ACC112 (cell line): ENCODE measurements around the gene DNAAF5.

Experiments used
- H2AFZ ChIP-seq: fragments of 200-600 bp; sonication (generic); one replicate; pipeline ENCODE4 v1.6.0; 2017; ENCODE audit warnings: antibody characterized with exemption, low read length; ENCODE audit not compliant: unreplicated experiment
- H3K27ac ChIP-seq: fragments of 200-600 bp; sonication (generic); 2 replicates; pipeline ENCODE4 v1.5.1; 2014; ENCODE audit warnings: low read depth, mild to moderate bottlenecking, antibody characterized with exemption, low read length, moderate library complexity
- H3K27me3 ChIP-seq: fragments of 200-600 bp; sonication (generic); 2 replicates; pipeline ENCODE4 v1.6.1; 2014; ENCODE audit warnings: mild to moderate bottlenecking, antibody characterized with exemption, low read length, moderate library complexity, mixed read lengths; ENCODE audit not compliant: insufficient read depth
- H3K36me3 ChIP-seq: fragments of 200-600 bp; sonication (generic); 2 replicates; pipeline ENCODE4 v1.6.1; 2016; ENCODE audit warnings: mild to moderate bottlenecking, antibody characterized with exemption, low read length, moderate library complexity, mixed read lengths; ENCODE audit not compliant: insufficient read depth
- H3K4me1 ChIP-seq: fragments of 200-600 bp; sonication (generic); one replicate; pipeline ENCODE4 v1.6.1; 2016; ENCODE audit warnings: low read length, mixed read lengths; ENCODE audit not compliant: insufficient read depth, unreplicated experiment, control insufficient read depth
- H3K4me3 ChIP-seq: fragments of 200-600 bp; sonication (generic); 2 replicates; pipeline ENCODE4 v1.5.1; 2014; ENCODE audit warnings: mild to moderate bottlenecking, low read depth, low read length
- H3K79me2 ChIP-seq: fragments of 200-600 bp; sonication (generic); one replicate; pipeline ENCODE4 v1.6.0; 2016; ENCODE audit warnings: low read length; ENCODE audit not compliant: control insufficient read depth, unreplicated experiment, insufficient read depth

DNAAF5 gene

DNA sequence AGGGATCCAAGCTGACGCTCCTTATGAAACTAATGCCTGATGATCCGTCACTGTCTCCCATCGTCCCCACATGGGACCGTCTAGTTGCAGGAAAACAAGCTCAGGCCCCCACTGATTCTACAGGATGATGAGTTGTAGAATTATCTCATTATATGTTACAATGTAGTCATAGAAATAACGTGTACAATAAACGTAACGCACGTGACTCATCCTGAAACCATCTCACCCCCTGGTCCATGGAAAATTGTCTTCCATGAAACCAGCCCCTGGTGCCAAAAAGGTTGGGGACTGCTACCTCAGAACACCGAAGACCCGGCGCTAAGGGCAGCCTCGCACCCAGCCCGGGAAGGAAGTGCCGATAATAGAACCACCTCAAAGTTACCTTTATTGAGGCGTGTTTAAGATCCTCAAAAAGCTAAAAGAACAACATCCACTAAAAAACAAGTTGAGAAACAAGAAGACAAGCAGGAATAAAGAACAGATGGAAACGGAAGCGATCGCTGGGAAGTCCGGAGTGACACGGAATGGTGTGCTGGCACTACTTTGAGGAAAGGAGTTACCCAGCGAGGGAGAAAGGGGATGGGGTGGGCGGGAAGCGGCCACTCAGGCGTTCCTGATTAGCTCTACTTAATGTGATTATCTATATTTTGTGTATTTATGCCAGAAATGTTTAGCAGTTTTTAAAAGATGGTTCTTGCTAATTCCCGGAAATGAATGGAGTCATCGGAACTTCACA lies 50.7 kb downstream of the DNAAF5 start:
- Histone ChIP-seq H3K79me2 (no peaks in the 10 kb centered on the region), H3K27ac (no peak overlapping the region), H3K27me3 (no peaks in the 10 kb centered on the region), H2AFZ (no peak overlapping the region), H3K4me1 (no peaks in the 10 kb centered on the region), H3K4me3 (no peak overlapping the region), H3K36me3 (peaks cover 7% of the 10 kb centered on the region; the same call in 1 of the 2 replicates)

DNA sequence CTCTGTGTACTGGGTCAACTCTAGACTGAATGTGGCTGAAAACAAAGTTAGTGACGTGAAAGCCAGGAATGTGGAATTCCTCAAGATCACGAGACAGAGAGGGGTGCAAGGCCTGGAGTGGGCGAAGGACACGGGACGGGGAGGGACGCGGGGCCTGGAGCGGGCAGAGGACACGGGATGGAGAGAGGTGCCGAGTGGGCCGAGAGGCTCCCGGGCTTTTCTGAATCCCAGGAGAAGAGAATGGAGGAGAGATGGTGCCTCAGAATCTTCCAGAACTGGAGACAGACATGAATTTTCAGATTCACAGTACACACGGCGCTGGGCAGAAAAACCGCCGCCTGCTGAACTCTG lies 51.2 kb downstream of the DNAAF5 start:
- H3K4me1 ChIP-seq, result no peaks in the 10 kb centered on the region
- H3K4me3 ChIP-seq, result no peak overlapping the region
- no peaks in the 10 kb centered on the region for H3K27me3 ChIP-seq
- peaks cover 10% of the 10 kb centered on the region; the same call in 1 of the 2 replicates for H3K36me3 ChIP-seq
- no peaks in the 10 kb centered on the region for H3K79me2 ChIP-seq
- no peak overlapping the region for H2AFZ ChIP-seq
- H3K27ac ChIP-seq, result no peak overlapping the region

DNA sequence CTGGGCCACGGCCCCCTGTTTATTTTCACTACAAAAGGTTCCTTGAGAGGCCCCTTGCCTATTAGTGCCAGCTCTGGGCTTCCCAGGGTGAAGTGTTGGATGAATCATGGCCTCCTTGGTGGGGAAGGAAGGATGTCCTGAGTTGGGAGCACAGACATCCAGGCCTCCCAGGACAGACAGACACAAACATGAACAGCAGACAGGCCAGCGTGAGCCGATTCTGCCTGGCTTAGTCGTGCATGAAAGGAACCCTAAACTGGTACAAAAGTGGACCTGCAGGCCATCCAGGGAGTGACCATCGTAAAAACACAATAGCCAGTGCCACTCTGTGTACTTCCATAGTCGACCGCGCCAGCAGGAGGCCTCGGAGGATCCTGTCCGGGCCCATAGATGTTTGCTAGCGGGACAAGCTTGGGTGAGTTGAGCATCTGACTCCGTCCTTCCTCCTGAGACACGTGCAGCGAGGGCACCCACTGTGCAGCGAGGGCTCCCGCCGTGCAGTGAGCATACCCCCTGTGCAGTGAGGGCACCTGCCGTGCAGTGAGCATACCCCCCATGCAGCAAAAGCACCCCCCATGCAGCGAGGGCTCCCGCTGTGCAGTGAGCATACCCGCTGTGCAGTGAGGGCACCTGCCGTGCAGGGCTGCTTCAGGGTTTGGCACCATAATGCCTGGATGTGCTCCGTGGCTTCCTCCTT lies 51.9 kb downstream of the DNAAF5 start:
- H3K27me3 ChIP-seq, result no peaks in the 10 kb centered on the region
- H3K79me2 ChIP-seq, result no peaks in the 10 kb centered on the region
- no peak overlapping the region for H3K4me3 ChIP-seq
- H3K36me3 ChIP-seq, result peaks cover 10% of the 10 kb centered on the region; the same call in 1 of the 2 replicates
- no peak overlapping the region for H3K27ac ChIP-seq
- no peaks in the 10 kb centered on the region for H3K4me1 ChIP-seq
- H2AFZ ChIP-seq, result no peak overlapping the region

GRCh38 chr7:778968-779451 lies 52.5 kb downstream of the DNAAF5 start:
- no peaks in the 10 kb centered on the region for H3K79me2 ChIP-seq
- H3K4me1 ChIP-seq, result no peaks in the 10 kb centered on the region
- H3K27me3 ChIP-seq, result no peaks in the 10 kb centered on the region
- peaks cover 10% of the 10 kb centered on the region; the same call in 1 of the 2 replicates for H3K36me3 ChIP-seq
- no peak overlapping the region for H3K27ac ChIP-seq
- no peak overlapping the region for H3K4me3 ChIP-seq
- H2AFZ ChIP-seq, result no peak overlapping the region

GRCh38 chr7:779480-779879 lies 53.0 kb downstream of the DNAAF5 start:
- Histone ChIP-seq H3K4me1 (no peaks in the 10 kb centered on the region), H2AFZ (no peak overlapping the region), H3K27ac (no peak overlapping the region), H3K27me3 (no peaks in the 10 kb centered on the region), H3K4me3 (no peak overlapping the region), H3K79me2 (no peaks in the 10 kb centered on the region), H3K36me3 (peaks cover 12% of the 10 kb centered on the region; the same call in 1 of the 2 replicates)

DNA sequence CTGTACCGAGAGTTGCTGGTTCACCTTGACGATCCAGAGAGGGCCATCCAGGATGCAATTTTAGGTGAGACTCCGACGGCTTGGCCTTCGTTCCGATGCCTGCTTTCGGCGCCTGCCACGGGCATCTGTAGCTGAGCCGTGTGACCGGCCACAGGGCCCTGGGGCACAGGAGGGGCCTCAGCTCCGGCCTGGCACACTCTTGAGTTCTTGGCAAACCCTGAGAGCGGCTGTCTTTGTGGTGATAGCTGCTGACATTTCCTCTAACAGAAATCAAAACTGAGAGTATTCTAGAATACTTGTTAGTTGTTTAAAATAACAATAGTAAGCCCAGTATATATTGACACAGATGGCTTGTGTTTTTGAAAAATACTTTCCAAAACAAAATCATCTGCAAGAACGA lies 53.6 kb downstream of the DNAAF5 start:
- H3K4me3 ChIP-seq, result no peak overlapping the region
- H3K4me1 ChIP-seq, result no peaks in the 10 kb centered on the region
- H3K27me3 ChIP-seq, result no peaks in the 10 kb centered on the region
- no peak overlapping the region for H3K27ac ChIP-seq
- H3K36me3 ChIP-seq, result peaks cover 15% of the 10 kb centered on the region; the same call in 1 of the 2 replicates
- H3K79me2 ChIP-seq, result no peaks in the 10 kb centered on the region
- no peak overlapping the region for H2AFZ ChIP-seq

DNA sequence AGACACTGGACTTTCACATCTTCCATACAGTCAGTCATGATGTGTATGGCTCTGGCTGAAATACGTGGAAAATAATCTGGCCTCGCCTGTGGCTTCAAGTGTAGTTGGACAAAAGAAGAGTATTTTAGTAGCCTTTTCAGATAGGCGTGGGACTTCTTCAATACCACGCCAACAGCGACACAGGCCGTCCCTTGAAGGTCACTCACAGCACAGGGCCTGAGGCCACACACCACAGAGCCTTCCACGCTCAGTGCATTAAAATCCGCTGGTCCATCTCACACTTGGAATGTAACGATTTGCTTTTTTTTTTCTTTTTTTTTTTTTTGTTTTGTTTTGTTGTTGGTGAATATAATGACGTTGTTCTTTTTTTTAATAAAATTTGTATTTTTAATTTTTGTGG lies 54.0 kb downstream of the DNAAF5 start:
- Histone ChIP-seq H3K79me2 (no peaks in the 10 kb centered on the region), H3K27ac (no peak overlapping the region), H3K4me3 (no peak overlapping the region), H3K4me1 (no peaks in the 10 kb centered on the region), H3K27me3 (no peaks in the 10 kb centered on the region), H2AFZ (no peak overlapping the region), H3K36me3 (peaks cover 15% of the 10 kb centered on the region; the same call in 1 of the 2 replicates)

DNA sequence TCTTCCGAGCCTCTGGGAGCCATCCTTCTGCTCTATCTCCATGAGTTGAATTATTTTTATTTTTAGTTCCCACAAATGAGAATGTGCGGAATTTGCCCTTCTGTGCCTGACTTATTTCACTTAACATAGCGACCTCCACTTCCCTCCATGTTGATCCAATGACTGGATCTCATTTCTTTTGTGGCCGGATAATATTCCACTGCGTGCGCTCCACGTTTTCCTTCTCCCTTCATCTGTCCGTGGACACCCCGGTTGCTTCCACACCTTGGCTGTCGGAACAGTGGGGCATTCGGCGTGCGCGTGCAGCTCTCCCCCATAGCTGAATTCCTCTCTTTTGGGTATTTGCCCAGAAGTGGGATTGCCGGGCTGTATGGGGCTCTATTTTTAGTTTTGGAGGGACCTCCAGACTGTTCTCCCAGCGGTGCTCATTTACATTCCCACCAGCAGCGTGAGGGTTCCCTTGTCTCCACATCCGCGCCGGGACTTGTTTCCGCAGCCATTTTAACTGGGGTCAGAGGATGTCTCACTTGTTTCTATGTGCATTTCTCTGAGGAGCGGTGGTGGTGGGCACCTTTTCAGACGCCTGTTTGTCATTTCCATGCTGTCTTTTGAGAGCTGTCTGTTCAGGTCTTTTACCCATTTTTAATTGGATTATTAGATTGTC lies 54.8 kb downstream of the DNAAF5 start:
- no peaks in the 10 kb centered on the region for H3K4me1 ChIP-seq
- H3K27me3 ChIP-seq, result no peaks in the 10 kb centered on the region
- peaks cover 15% of the 10 kb centered on the region; the same call in 1 of the 2 replicates for H3K36me3 ChIP-seq
- H3K27ac ChIP-seq, result no peak overlapping the region
- H3K79me2 ChIP-seq, result no peaks in the 10 kb centered on the region
- H3K4me3 ChIP-seq, result no peak overlapping the region
- no peak overlapping the region for H2AFZ ChIP-seq

GRCh38 chr7:781936-782529 lies 55.5 kb downstream of the DNAAF5 start:
- Histone ChIP-seq H3K4me1 (no peaks in the 10 kb centered on the region), H3K27me3 (no peaks in the 10 kb centered on the region), H3K79me2 (no peaks in the 10 kb centered on the region), H3K36me3 (peaks cover 15% of the 10 kb centered on the region; the same call in 1 of the 2 replicates), H2AFZ (no peak overlapping the region), H3K4me3 (no peak overlapping the region), H3K27ac (no peak overlapping the region)

GRCh38 chr7:782718-783449 lies 56.4 kb downstream of the DNAAF5 start:
- H3K27ac ChIP-seq, result no peak overlapping the region
- no peaks in the 10 kb centered on the region for H3K4me1 ChIP-seq
- no peaks in the 10 kb centered on the region for H3K27me3 ChIP-seq
- H2AFZ ChIP-seq, result no peak overlapping the region
- peaks cover 17% of the 10 kb centered on the region; the same call in 1 of the 2 replicates for H3K36me3 ChIP-seq
- no peaks in the 10 kb centered on the region for H3K79me2 ChIP-seq
- no peak overlapping the region for H3K4me3 ChIP-seq
